HEK293 (cell line): ENCODE measurements around the gene PRRT1B.

Source experiments
- CTCF ChIA-PET: fragments of 350-600 bp; formaldehyde crosslinking; extraction: SDS; loops from one replicate; lab custom pipeline; 2021; ENCODE audit warnings: antibody characterized with exemption; lab: Yijun Ruan, JAX
- POLR2A ChIA-PET: fragments of 300-600 bp; formaldehyde crosslinking; extraction: SDS; loops from one replicate; lab custom pipeline; 2020; ENCODE audit warnings: antibody characterized with exemption, inconsistent platforms; lab: Yijun Ruan, JAX
- H3K27ac ChIP-seq: fragments of 200-500 bp; sonication (Bioruptor generic); 2 replicates; pipeline ENCODE4 v1.5.1; 2014; ENCODE audit warnings: low read depth, low read length, control low read depth, inconsistent platforms; ENCODE audit errors: extremely low read depth
- H3K36me3 ChIP-seq, 2 experiments: fragments of 200-500 bp in 1 of 2; sonication (Bioruptor generic) in 1 of 2; 1 replicate in 1 of 2; 2 replicates in 1 of 2; pipeline ENCODE4 v1.5.1; 2014 to 2017; ENCODE audit warnings: inconsistent platforms in 2 of 2, low read length in 2 of 2; ENCODE audit not compliant: control insufficient read depth in 2 of 2, insufficient read depth in 1 of 2
- H3K4me1 ChIP-seq: fragments of 200-500 bp; sonication (Bioruptor generic); 2 replicates; pipeline ENCODE4 v1.5.1; 2014; ENCODE audit warnings: mild to moderate bottlenecking, low read length, inconsistent platforms; ENCODE audit not compliant: control insufficient read depth, insufficient read depth
- H3K4me3 ChIP-seq: 2 replicates; pipeline ENCODE4 v1.5.1; 2011; ENCODE audit warnings: low read depth, mild to moderate bottlenecking, control low read depth, low read length, moderate library complexity
- H3K9me3 ChIP-seq: fragments of 200-500 bp; sonication (Bioruptor generic); 2 replicates; pipeline ENCODE4 v1.5.1; 2014; ENCODE audit warnings: low read depth, low read length, inconsistent platforms; ENCODE audit not compliant: control insufficient read depth, insufficient read depth
- ATF2 ChIP-seq: fragments of 450-650 bp; formaldehyde crosslinking; IDR thresholded peaks from 2 replicates; pipeline ENCODE4 v1.5.1; 2016; ENCODE audit warnings: missing biosample characterization, missing genetic modification characterization, low read depth
- INSM2 ChIP-seq: fragments of 450-650 bp; formaldehyde crosslinking; IDR thresholded peaks from 2 replicates; pipeline ENCODE4 v1.5.1; 2016; ENCODE audit warnings: missing biosample characterization, missing genetic modification characterization
- KLF10 ChIP-seq: fragments of 450-650 bp; IDR thresholded peaks from 2 replicates; pipeline ENCODE4 v1.5.1; 2018; ENCODE audit warnings: missing biosample characterization, mild to moderate bottlenecking, missing genetic modification characterization
- KLF9 ChIP-seq: fragments of 450-650 bp; formaldehyde crosslinking; IDR thresholded peaks from 2 replicates; pipeline ENCODE4 v1.5.1; 2016; ENCODE audit warnings: missing biosample characterization, missing genetic modification characterization, low read depth
- MEIS1 ChIP-seq: sonication (generic); formaldehyde crosslinking; IDR thresholded peaks from 2 replicates; pipeline ENCODE4 v1.8.1; 2022; ENCODE audit warnings: missing genetic modification reagents, mild to moderate bottlenecking, borderline replicate concordance
- TSHZ1 ChIP-seq: fragments of 450-650 bp; formaldehyde crosslinking; IDR thresholded peaks from 2 replicates; pipeline ENCODE4 v1.5.1; 2016; ENCODE audit warnings: missing biosample characterization, missing genetic modification characterization, borderline replicate concordance
- ZBTB48 ChIP-seq: fragments of 450-650 bp; formaldehyde crosslinking; IDR thresholded peaks from 2 replicates; pipeline ENCODE4 v1.5.1; 2016; ENCODE audit warnings: missing biosample characterization, missing genetic modification characterization
- ZEB2 ChIP-seq: fragments of 450-650 bp; formaldehyde crosslinking; IDR thresholded peaks from 2 replicates; pipeline ENCODE4 v1.5.1; 2016; ENCODE audit warnings: missing biosample characterization, missing genetic modification characterization
- ZFHX2 ChIP-seq: fragments of 450-650 bp; formaldehyde crosslinking; conservative IDR thresholded peaks from 2 replicates; pipeline ENCODE4 v1.5.1; 2016; ENCODE audit warnings: missing biosample characterization, missing genetic modification characterization
- ZNF132 ChIP-seq: fragments of 450-650 bp; formaldehyde crosslinking; IDR thresholded peaks from 2 replicates; pipeline ENCODE4 v1.5.1; 2017; ENCODE audit warnings: missing biosample characterization, missing genetic modification characterization, borderline replicate concordance
- ZNF23 ChIP-seq: fragments of 450-650 bp; formaldehyde crosslinking; IDR thresholded peaks from 2 replicates; pipeline ENCODE4 v1.5.1; 2016; ENCODE audit warnings: missing biosample characterization, missing genetic modification characterization, borderline replicate concordance
- ZNF239 ChIP-seq: fragments of 450-650 bp; formaldehyde crosslinking; IDR thresholded peaks from 2 replicates; pipeline ENCODE4 v1.5.1; 2016; ENCODE audit warnings: missing biosample characterization, missing genetic modification characterization
- ZNF335 ChIP-seq: fragments of 450-650 bp; formaldehyde crosslinking; conservative IDR thresholded peaks from 2 replicates; pipeline ENCODE4 v1.5.1; 2016; ENCODE audit warnings: missing biosample characterization, missing genetic modification characterization
- ZNF366 ChIP-seq: fragments of 450-650 bp; formaldehyde crosslinking; conservative IDR thresholded peaks from 2 replicates; pipeline ENCODE4 v1.5.1; 2016; ENCODE audit warnings: missing biosample characterization, missing genetic modification characterization
- ZNF37A ChIP-seq: fragments of 450-650 bp; IDR thresholded peaks from 2 replicates; pipeline ENCODE4 v1.5.1; 2018; ENCODE audit warnings: missing biosample characterization, missing genetic modification characterization
- ZNF416 ChIP-seq: fragments of 450-650 bp; formaldehyde crosslinking; IDR thresholded peaks from 2 replicates; pipeline ENCODE4 v1.5.1; 2016; ENCODE audit warnings: missing biosample characterization, missing genetic modification characterization
- ZNF501 ChIP-seq: fragments of 450-650 bp; formaldehyde crosslinking; IDR thresholded peaks from 2 replicates; pipeline ENCODE4 v1.5.1; 2016; ENCODE audit warnings: missing biosample characterization, missing genetic modification characterization
- ZNF514 ChIP-seq: fragments of 450-650 bp; formaldehyde crosslinking; IDR thresholded peaks from 2 replicates; pipeline ENCODE4 v1.5.1; 2016; ENCODE audit warnings: missing biosample characterization, missing genetic modification characterization
- ZNF561 ChIP-seq: fragments of 450-650 bp; IDR thresholded peaks from 2 replicates; pipeline ENCODE4 v1.5.1; 2018; ENCODE audit warnings: missing biosample characterization, missing genetic modification characterization, borderline replicate concordance
- ZNF610 ChIP-seq: fragments of 450-650 bp; formaldehyde crosslinking; IDR thresholded peaks from 2 replicates; pipeline ENCODE4 v1.5.1; 2016; ENCODE audit warnings: missing biosample characterization, missing genetic modification characterization, borderline replicate concordance
- ZNF677 ChIP-seq: fragments of 450-650 bp; IDR thresholded peaks from 2 replicates; pipeline ENCODE4 v1.5.0; 2018; ENCODE audit warnings: missing biosample characterization, mild to moderate bottlenecking, missing genetic modification characterization, moderate library complexity
- ZNF704 ChIP-seq: fragments of 450-650 bp; formaldehyde crosslinking; IDR thresholded peaks from 2 replicates; pipeline ENCODE4 v1.5.1; 2016; ENCODE audit warnings: missing biosample characterization, missing genetic modification characterization
- ZNF777 ChIP-seq: fragments of 450-650 bp; formaldehyde crosslinking; IDR thresholded peaks from 2 replicates; pipeline ENCODE4 v1.5.1; 2017; ENCODE audit warnings: missing biosample characterization, missing genetic modification characterization, borderline replicate concordance
- ZNF792 ChIP-seq: fragments of 450-650 bp; formaldehyde crosslinking; IDR thresholded peaks from 2 replicates; pipeline ENCODE4 v1.5.1; 2016; ENCODE audit warnings: missing biosample characterization, missing genetic modification characterization

The PRRT1B gene

GRCh38 chr9:131590907-131591844, 45.9 kb downstream of the PRRT1B start (continued):
- TF ChIP-seq TSHZ1 (tag by site-specific recombination): no peak
- TF ChIP-seq ZNF514 (tag by site-specific recombination): no peak
- TF ChIP-seq ZNF335 (tag by site-specific recombination): no peak
- TF ChIP-seq ZFHX2 (tag by site-specific recombination): peak; percentile 12; the same call in 1 of the 2 replicates
- no peak for TF ChIP-seq ZNF239
- no peak for TF ChIP-seq ZNF366 (tag by site-specific recombination)
- no peak for TF ChIP-seq ATF2 (tag by site-specific recombination)
- TF ChIP-seq ZNF704 (tag by site-specific recombination): no peak
- no peak for TF ChIP-seq ZNF677 (tag by site-specific recombination)
- TF ChIP-seq ZNF792: no peak
- no peak for TF ChIP-seq ZNF132 (tag by site-specific recombination)
- no peak for TF ChIP-seq ZEB2
- TF ChIP-seq ZNF610: no peak
- TF ChIP-seq ZNF777 (tag by site-specific recombination): no peak
- TF ChIP-seq MEIS1: no peak

- POLR2A ChIA-PET: interaction anchor here (1.2 kb wide), 1 partner anchor 147 kb away, joined by 3 read pairs; no protein-coding TSS in a partner anchor
- H3K9me3 ChIP-seq: no peaks in the 10 kb centered on the region
- no peaks in the 10 kb centered on the region for H3K4me1 ChIP-seq
- no peak overlapping the region for H3K27ac ChIP-seq
- peaks cover 0 to 56% of the 10 kb centered on the region in 2 experiments; a peak in 2 of 3 replicates for H3K36me3 ChIP-seq
- H3K4me3 ChIP-seq: no peak overlapping the region
- TF ChIP-seq ZBTB48 (no peak), INSM2 (no peak), KLF9 (tag by site-specific recombination) (no peak), ZNF561 (no peak), KLF10 (tag by site-specific recombination) (no peak), ZNF37A (no peak), ZNF416 (tag by site-specific recombination) (no peak), ZNF501 (tag by site-specific recombination) (no peak), ZNF23 (tag by site-specific recombination) (no peak)
- CTCF ChIA-PET: interaction anchor here (0.6 to 8.8 kb wide), 41 partner anchors 8 to 242 kb away, joined by 3 to 193 read pairs (median 5); partner anchors contain the start of genes PRRT1B and RAPGEF1
Observed at GRCh38 chr9:131591845-131592208, 46.5 kb downstream of the PRRT1B start.
